Stimulated activated CD4-positive, alpha-beta T cell treated with anti-CD3 and anti-CD28 coated beads, Interleukin-1b, Interleukin-23, amount 100 ng/mL, for 4 hours (primary cell): ENCODE results near the gene SLC25A11.
"Not testable (repeated sequence)": the region's sequence is repeated elsewhere in the genome, so short reads cannot be mapped to it uniquely, and the experiment has no call there.

Experiments used
- DNase-seq, 2 donors: peaks; one replicate each; pipeline ENCODE4 v3.0.0-alpha.2; 2020; ENCODE audit warnings: low read depth in 2 of 2

The SLC25A11 gene

GRCh38 chr17:4945176-4945943 lies 5.5 kb upstream of the SLC25A11 start:
- DNase-seq, result peak; percentile 72 to 77

GRCh38 chr17:4944554-4945175 lies 4.8 kb upstream of the SLC25A11 start:
- no peak for DNase-seq

- no peak for DNase-seq
Measured at GRCh38 chr17:4944163-4944553, 4.3 kb upstream of the SLC25A11 start.

GRCh38 chr17:4942760-4943508 lies 3.1 kb upstream of the SLC25A11 start:
- no peak for DNase-seq

- no peak for DNase-seq
Measured at GRCh38 chr17:4941319-4941610, 1.4 kb upstream of the SLC25A11 start.

- DNase-seq, result peak in 1 of 2 donors; percentile 24
Measured at GRCh38 chr17:4940555-4941318, 891 bp upstream of the SLC25A11 start.

- DNase-seq, result no peak
Measured at GRCh38 chr17:4939546-4939795, 375 bp downstream of the SLC25A11 start.

- no peak for DNase-seq
Measured at GRCh38 chr17:4938688-4939545, 929 bp downstream of the SLC25A11 start.

GRCh38 chr17:4938069-4938491 lies 1.8 kb downstream of the SLC25A11 start:
- no peak for DNase-seq

GRCh38 chr17:4937553-4937952 lies 2.3 kb downstream of the SLC25A11 start:
- no peak for DNase-seq

- no peak for DNase-seq
Measured at GRCh38 chr17:4936436-4936835, 3.4 kb downstream of the SLC25A11 start.

- DNase-seq, result no peak
Measured at GRCh38 chr17:4935650-4936049, 4.2 kb downstream of the SLC25A11 start.

- DNase-seq, result no peak
Measured at GRCh38 chr17:4934173-4934979, 5.5 kb downstream of the SLC25A11 start.

GRCh38 chr17:4933646-4934045 lies 6.2 kb downstream of the SLC25A11 start:
- DNase-seq, result no peak

- no peak for DNase-seq
Measured at GRCh38 chr17:4932756-4933155, 7.1 kb downstream of the SLC25A11 start.

- no peak for DNase-seq
Measured at GRCh38 chr17:4931963-4932362, 7.9 kb downstream of the SLC25A11 start, which contains the start of gene GP1BA. TSS of gene GP1BA (plus strand) at chr17:4932277. CDS start at chr17:4932605, 328 bp downstream.

GRCh38 chr17:4928881-4929280 lies 11.0 kb downstream of the SLC25A11 start:
- no peak for DNase-seq

GRCh38 chr17:4926577-4927335 lies 13.1 kb downstream of the SLC25A11 start:
- DNase-seq, result not testable (repeated sequence)

- no peak for DNase-seq
Measured at GRCh38 chr17:4921320-4921719, 18.5 kb downstream of the SLC25A11 start.
